GM18907 (cell line): Measurements from ENCODE around the gene LRP10.
"Not testable (repeated sequence)": the region's sequence is repeated elsewhere in the genome, so short reads cannot be mapped to it uniquely, and the experiment has no call there.

Experiments used
- ATAC-seq: cut with Tn5 transposase; IDR thresholded peaks from one replicate; pipeline ENCODE4 v1.9.1; 2021; ENCODE audit warnings: mild to moderate bottlenecking, moderate library complexity; ENCODE audit not compliant: unreplicated experiment

LRP10 gene, protein sequence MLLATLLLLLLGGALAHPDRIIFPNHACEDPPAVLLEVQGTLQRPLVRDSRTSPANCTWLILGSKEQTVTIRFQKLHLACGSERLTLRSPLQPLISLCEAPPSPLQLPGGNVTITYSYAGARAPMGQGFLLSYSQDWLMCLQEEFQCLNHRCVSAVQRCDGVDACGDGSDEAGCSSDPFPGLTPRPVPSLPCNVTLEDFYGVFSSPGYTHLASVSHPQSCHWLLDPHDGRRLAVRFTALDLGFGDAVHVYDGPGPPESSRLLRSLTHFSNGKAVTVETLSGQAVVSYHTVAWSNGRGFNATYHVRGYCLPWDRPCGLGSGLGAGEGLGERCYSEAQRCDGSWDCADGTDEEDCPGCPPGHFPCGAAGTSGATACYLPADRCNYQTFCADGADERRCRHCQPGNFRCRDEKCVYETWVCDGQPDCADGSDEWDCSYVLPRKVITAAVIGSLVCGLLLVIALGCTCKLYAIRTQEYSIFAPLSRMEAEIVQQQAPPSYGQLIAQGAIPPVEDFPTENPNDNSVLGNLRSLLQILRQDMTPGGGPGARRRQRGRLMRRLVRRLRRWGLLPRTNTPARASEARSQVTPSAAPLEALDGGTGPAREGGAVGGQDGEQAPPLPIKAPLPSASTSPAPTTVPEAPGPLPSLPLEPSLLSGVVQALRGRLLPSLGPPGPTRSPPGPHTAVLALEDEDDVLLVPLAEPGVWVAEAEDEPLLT

DNA sequence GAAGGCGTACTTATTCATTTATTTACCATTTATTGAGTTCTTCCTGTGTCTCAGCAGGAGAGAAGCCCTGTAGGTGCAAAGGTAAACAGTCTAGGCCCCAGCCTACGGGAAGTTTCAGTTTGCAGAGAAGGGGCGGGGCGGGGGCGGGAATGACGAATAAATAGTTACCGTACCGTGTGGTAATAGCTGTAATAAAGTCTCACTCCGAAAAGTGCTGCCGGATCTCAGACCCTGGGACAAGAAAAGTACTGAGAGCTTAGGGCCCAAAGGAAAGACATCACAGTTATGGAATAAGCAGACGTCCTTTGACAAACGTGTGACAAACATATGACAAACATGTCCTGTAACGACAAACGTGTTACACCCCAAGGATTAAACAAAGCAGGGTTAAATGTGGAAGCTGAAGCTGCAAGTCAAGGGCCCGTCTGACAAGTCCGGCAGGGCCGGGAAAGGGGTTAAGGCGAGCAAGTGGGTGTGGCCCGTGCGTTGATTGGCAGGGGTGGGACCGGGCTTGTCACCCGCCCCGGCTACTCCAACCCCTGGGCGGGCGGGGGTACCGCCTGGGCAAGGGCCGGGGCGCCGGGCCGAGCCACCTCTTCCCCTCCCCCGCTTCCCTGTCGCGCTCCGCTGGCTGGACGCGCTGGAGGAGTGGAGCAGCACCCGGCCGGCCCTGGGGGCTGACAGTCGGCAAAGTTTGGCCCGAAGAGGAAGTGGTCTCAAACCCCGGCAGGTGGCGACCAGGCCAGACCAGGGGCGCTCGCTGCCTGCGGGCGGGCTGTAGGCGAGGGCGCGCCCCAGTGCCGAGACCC, at the start of gene LRP10:
LRP10 (plus strand) TSS at position 517 of the 809 bp plus-strand sequence. CDS start 564 bp downstream, outside the sequence.
- ATAC-seq = peak; percentile 84

DNA sequence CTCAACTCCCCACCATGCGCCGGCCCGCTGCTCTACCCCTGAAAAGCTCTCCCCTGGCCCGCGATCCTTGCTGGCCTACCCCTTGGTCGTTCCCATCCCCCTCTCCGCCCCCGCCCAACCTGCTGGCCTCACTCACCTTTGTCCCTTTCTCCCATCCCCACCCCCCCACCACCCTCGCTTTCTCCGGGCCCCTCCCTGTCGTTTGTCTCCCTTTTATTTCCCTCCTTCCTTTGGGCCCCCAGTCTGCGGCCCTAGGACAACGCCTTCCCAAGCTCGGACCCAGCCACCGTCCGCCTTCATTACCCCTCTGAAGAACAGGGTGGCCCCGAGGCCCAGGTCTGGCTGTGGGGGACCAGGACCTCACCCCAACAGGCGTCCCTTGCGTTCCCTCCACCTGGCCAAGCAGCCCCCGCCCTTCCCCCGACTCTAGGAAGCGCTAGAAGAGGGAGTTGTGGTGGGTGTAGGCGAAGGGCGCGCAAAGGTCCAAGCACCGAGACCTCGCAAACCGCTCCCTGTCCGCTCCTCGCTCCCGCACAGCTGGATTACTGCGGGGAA, 49.4 kb upstream of the LRP10 start:
- no peak for ATAC-seq

DNA sequence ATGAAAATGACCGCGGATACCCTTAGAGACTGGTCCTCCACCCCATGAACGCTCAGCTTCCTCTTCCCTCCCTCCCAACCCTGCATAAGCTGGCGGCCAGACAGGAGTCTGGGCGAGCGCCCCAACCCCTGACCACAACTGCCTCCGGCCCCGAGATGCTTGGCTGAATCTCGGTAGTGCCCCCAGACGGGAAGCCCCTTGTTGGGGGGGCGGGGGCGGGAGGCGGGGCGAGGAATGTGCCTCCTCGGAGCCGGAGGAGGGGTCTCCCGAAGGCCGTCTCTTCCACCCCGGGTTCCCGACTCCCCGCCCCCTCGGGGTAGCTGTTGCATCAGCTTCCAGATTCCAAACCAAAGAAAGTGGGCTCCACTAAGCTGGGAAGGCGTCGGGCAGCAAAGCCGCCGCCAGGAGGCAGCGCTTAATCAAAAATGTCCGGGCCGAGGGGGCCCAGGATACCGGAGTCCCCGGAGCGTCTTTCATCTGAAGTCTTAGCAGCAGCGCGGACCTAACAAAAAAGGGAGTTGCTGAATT, 48.9 kb upstream of the LRP10 start:
- peak; percentile 64 for ATAC-seq

DNA sequence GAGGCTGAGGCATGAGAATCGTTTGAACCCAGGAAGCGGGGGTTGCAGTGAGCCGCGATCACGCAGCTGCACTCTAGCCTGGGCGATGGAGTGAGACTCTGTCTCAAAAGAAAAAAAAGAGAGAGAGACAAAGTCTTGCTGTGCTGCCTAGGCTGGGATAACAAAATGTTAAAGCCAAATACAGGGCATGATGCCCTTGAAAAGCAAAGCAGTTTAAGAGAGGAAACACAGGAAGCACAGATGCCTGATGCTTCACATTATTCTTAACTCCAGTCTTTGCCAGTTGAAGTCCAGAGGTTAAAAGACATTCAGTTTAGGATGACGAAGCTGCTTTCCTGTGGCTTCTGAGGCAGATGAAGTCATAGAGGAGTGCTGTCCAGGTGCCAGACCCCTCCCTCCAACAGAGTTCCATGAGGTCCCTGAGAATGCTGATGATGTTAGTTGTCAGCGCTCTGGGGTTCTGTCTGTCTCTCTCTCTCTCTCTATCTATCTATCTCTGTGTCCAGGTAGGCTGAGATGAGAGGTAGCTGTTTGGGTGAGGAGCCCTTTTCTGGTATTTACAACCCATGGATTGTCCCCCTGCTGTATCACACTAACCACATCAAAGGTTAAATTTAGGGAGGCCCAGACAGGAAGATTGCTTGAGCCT, 46.7 kb upstream of the LRP10 start:
- no peak for ATAC-seq

DNA sequence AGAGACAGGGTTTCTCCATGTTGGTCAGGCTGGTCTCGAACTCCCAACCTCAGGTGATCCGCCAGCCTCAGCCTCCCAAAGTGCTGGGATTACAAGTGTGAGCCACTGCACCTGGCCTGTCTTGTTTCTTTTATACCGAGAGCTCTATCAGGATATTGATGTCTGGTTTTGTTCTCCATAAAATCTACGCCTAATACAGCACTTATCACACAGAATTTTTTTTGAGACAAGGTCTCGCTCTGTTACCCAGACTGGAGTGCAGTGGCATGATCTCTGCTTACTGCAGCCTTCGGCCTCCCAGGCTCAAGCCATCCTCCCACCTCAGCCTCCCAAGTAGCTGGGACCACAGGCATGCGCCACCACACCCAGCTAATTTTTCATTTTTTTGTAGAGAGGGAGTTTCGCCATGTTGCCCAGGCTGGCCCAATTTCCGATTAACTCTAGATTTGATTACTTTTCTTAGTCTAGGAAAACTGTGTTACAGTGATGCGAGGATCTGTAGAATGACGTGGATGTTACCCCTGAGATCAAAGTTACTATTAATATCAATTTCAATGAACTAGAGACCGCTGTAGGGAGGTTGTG, 42.4 kb upstream of the LRP10 start:
- ATAC-seq = not testable (repeated sequence)

DNA sequence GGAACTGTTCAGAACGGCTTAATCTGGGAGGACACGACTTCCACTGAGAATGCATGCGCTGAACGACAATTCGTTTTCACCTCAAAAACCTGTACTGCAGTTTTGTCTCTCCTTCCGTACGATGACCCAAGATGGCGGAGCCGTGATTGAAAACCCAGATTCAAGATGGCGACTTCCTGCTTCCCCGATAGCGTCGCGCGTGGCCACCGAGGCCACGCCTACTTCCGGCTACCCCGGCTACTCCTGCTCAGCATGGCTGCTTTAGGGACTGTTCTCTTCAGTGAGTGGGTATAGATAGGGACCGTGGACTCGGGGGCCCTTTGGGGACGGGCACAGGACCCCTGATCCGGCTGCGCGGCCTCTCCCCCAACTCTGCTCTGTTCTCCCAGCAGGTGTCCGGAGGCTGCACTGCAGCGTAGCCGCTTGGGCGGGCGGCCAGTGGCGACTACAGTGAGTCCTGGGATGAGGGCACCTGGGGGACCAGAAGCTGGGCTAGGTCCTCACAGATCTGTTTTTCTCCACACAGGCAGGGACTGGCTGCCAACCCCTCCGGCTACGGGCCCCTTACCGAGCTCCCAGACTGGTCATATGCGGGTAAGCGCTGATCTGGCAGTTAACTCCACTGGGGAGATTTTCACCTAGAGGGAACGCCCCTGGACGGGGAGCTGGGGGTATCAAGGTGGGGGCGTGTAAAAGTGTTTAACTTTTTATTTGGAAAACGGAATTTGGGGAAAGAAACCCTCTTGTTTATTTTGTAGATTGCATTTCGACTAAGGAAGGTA, 41.7 kb upstream of the LRP10 start, which contains the start of gene MRPL52:
MRPL52 (plus strand) TSS at position 227 of the 782 bp plus-strand sequence; CDS start at position 253, 26 bp downstream.
- ATAC-seq = peak; percentile 79

DNA sequence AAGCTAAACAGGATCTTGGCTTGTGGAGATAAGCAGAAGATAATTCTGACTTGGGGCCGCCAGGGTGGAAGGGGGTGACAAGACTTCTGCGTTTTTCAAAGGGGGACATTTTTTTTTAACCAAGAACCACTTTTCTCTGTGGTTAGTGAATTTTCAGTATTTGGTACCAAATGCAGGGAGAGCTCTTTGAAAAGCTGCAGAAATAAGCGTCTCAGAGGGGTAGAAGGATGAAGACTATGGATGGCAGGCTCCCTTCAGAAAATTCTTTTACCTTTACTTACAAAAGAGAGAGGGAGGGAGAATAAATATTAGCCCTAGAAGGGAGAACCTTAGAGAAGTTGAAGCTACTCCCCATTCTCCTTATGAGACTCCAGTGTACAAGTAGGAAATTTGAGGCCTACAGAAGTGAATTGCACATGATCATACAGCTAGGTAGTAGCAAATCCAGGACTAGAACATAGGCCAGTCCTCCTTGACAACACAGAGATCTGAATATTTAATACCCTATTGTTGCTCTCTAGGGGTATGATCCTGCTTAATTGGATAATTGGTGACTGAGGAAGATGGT, 41.0 kb upstream of the LRP10 start:
- ATAC-seq = no peak

DNA sequence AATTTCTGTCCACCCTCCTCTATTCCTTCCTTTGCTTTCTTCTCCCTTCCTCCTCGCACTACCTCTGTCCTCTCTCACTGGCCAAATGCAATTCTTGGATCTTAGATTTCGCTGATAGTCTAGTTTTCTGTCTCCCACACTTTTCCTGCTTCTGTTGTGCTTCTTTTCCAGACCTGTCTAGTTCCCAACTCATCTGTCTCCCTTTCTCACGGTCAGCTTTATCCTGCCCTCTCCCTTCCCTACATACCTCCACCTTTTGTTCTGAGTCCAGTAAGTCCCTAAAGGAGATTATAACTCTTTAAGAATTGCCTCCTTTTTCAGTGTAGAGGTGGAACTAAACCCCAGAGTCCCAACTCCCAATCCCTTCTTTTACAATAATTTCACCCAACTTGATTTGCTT, 36.0 kb upstream of the LRP10 start:
- no peak for ATAC-seq

DNA sequence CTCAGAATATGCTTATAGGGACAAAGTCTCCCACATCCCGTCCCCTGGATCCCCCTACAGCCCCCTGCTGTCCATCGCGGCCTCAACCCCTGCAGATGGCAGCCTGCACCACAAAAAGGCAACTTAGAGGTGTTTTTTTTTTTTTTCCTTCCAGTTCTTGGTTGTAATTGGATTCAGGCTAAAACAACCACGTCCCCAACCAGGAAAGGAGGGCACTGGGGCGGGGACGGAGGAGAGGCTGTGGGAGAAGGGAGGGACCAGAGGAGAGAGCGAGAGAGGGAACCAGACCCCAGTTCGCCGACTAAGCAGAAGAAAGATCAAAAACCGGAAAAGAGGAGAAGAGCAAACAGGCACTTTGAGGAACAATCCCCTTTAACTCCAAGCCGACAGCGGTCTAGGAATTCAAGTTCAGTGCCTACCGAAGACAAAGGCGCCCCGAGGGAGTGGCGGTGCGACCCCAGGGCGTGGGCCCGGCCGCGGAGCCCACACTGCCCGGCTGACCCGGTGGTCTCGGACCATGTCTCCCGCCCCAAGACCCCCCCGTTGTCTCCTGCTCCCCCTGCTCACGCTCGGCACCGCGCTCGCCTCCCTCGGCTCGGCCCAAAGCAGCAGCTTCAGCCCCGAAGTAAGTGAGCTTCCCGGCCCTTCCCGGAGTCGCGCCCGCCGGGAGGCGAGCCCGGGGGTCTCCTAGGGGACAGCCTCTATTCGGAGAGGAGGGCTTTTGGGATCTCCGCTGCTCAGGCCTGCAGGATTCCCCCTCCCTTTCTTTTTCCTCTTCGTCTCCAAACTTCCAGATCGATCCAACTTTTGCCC, 35.0 kb upstream of the LRP10 start, which contains the start of gene MMP14:
MMP14 (plus strand) TSS at position 285 of the 813 bp plus-strand sequence; CDS start at position 518, 233 bp downstream.
- ATAC-seq = no peak

DNA sequence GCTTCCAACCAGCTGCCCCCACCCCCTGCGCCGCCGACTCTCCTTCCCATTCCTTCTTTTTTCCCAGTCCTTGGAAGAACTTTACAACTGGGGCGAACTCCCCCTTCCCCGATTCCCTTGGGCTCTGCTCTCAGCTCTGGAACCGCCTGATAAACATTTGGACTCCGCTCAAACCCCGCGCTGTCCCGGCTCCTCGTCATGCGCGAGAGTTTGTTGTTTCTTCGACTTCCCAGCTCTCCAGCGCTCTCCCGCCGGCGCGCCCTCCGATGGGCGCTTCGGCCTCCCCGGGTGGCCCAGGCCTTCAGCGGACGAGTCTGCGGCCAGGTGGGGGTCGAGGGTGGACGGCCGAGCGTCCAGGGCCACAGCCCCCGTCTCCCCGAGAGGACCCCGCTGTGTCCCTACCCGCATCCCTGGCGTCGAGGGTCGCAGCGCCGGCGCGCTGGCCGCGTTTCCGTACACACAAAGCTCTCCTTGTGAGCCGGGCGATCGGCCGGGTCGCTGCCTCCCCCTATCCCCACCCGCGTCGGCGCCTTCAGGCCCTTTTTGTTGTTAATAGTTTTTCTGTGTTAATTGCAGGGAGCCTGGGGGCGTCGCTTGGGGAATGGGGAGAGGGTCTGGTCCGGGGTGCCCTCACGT, 34.3 kb upstream of the LRP10 start:
- no peak for ATAC-seq

DNA sequence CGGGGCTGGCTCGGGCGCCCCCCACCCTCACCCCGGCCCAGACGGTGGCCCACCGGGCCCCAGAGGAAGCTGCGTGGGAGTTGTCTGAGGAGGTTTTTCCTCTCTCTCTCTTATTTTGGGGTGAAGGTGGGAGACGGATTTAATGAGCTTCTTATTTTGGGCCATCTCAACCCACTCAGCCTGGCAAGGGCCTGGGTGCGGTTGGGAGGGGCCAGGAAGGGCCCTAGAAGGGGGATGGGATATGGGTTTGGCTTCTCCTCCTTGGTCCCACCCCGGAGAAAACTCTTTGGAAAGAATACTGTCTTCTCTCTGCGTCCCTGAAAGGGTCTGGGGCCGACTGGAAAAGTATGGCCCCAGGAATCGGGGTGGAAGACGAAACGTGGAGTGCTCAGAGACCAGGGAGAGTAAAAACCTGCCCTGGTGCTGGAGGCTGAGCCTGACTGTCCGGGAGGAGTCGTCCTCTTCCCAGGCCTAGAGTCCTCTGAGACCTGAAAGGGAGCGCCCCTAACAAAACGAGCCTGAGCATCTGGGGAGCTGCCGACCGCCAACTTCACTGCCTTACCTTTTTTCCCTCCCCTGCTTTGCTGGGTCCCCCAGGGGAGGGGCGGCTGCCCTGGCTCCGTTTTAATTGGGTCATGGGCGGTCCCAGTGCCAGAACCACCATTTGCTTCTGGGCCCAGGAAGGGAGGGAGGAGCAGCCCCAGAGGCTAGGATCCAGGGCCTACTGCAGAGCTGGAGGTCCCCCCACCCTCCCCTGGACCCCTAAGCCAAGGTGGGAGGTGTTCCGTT, 33.6 kb upstream of the LRP10 start:
- ATAC-seq = no peak

DNA sequence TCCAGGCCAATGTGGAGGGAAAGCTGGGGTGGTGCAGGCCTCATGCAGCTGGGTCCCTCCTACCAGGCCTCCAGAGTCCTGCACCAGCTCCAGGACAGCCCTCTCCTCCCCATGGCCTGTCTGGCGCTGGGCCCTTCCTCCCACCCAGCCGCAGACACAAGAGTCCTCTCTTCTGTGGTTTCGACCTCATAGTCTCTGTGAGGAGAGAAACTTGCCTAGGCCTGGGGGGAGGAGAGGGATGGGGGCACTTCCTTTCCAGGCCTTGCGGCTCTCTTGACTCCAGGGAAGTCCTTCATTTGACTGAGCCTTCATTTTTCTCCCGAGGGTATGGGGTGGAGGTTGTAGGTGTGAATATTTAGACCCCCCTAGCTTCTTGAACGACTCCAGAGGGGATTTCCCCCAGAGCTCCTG, 32.9 kb upstream of the LRP10 start:
- no peak for ATAC-seq

DNA sequence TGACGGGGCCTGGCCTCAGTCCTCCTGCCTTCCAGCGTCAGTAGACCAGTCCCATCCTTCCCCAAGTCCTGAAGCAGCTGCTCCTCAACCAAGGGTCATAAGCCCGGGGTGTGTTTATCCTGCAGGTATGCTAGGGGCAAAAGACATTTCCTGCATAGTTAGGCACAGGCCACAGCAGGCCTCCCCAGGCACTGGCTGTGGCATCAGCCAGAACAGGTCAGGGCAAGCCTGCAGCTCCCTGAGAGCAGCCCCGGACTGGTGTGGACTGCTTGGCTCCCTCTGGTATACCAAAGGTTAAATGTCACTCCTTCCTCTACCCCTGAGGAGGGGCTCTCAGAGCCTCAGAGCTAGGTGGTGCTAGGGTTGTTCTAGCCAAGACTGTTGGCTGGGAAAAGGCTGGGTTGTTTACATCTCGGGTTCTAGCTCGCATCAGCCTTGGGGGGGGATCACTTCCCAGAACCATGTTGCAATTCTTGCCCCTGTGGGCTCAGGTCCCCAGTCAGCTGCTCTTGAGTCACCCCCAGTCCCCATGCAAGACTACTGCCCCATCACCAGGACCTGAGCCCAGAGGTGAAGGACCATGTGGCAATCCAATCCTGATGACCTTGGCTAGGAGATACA, 32.3 kb upstream of the LRP10 start:
- ATAC-seq = no peak

DNA sequence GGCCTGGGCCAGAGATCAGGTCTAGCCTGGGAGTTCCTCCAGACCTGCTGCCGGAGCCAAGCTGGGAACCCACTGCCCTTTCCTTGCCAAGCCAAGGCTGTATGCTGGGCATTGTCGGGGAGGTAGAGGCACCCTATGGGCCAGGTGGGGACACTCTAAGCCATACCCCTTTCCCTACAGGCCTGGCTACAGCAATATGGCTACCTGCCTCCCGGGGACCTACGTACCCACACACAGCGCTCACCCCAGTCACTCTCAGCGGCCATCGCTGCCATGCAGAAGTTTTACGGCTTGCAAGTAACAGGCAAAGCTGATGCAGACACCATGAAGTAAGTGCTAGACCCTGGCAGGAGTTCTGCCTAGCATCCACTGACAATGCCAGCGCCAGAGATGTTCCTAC, 30.2 kb upstream of the LRP10 start:
- ATAC-seq = no peak

DNA sequence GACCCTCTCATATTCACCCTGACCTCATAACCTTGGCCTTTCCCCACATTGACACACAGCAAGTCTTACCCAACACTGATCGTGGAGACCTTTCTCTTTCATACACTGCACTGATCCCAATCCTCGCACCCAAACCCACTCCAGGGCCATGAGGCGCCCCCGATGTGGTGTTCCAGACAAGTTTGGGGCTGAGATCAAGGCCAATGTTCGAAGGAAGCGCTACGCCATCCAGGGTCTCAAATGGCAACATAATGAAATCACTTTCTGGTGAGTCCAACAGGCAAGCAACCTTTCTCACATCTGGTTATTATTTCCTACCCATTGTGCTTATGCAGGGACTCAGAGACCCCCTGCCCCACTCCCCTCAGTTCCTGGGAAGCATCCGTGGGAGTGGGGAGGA, 29.8 kb upstream of the LRP10 start:
- no peak for ATAC-seq
